Left lung (tissue), 10 donors: Measurements from ENCODE around the gene NDP. TPM values are rescaled to one million over a fixed set of nuclear protein-coding genes. Genes with fewer than 3 reads are reported as not detected.

ENCODE experiments used
- ATAC-seq: fragments of 200-7000 bp; cut with Tn5 transposase; one replicate; pipeline ENCODE4 v1.9.1; 2020; ENCODE audit warnings: moderate library complexity
- DNase-seq, 4 donors: peaks; one replicate each; pipeline ENCODE4 v3.0.0-alpha.2; 2013 to 2020
- H3K27ac ChIP-seq, 2 donors: fragments of 200-600 bp; sonication (generic) in 1 of 2; one replicate each; pipeline versions ENCODE4 v1.5.0 to v1.8.0; 2020 to 2021
- H3K27me3 ChIP-seq, 2 donors: fragments of 200-600 bp; sonication (generic) in 1 of 2; one replicate each; pipeline versions ENCODE4 v1.5.0 to v1.8.0; 2020 to 2021
- H3K36me3 ChIP-seq, 2 donors: fragments of 200-600 bp; sonication (generic) in 1 of 2; one replicate each; pipeline versions ENCODE4 v1.5.0 to v1.8.0; 2020 to 2021
- H3K4me1 ChIP-seq, 2 donors: fragments of 200-600 bp; one replicate each; pipeline ENCODE4 v1.8.0; 2021
- H3K4me3 ChIP-seq, 2 donors: fragments of 200-600 bp; sonication (generic) in 1 of 2; one replicate each; pipeline versions ENCODE4 v1.5.0 to v1.8.0; 2020 to 2021; ENCODE audit warnings: mild to moderate bottlenecking in 1 of 2
- H3K9me3 ChIP-seq, 2 donors: fragments of 200-600 bp; sonication (generic) in 1 of 2; one replicate each; pipeline versions ENCODE4 v1.5.0 to v1.8.0; 2020 to 2021
- intact Hi-C, 2 donors: fragments of 100-400 bp; cut with DNase I; formaldehyde crosslinking; loops; one replicate each; pipeline versions ENCODE4 v1.11.2 to v1.14.2; 2022
- polyA plus RNA-seq, 6 donors: library from polyadenylated mRNA; unstranded; fragments of 120-200 nt; gene quantifications; one replicate each; pipeline ENCODE4 v1.2.1, GENCODE V29; 2013; ENCODE audit not compliant: insufficient read length in 6 of 6
- total RNA-seq, 2 donors: library from RNA; stranded (reverse); fragmentation: NEBNext Ultra II Directional; extraction: Animal tissue kit (Norgen Biotek cat#: 25700); gene quantifications; one replicate each; pipeline ENCODE4 v1.2.1, GENCODE V29; 2021
- TF ChIP-seq, protein P1 (sequence below), 2 donors: fragments of 200-600 bp; sonication (generic) in 1 of 2; IDR thresholded peaks; one replicate each; pipeline versions ENCODE4 v1.5.0 to v1.8.0; 2021; ENCODE audit warnings: antibody characterized with exemption in 2 of 2
- donor health status: DM: no; HTN: yes; CAD: no.
- donor health status: DM: no; HTN: no; CAD: no.

The NDP gene
- total and polyA plus RNA-seq, 8 donors = 0.21 to 0.52 (median 0.35) TPM; not detected in 2

DNA sequence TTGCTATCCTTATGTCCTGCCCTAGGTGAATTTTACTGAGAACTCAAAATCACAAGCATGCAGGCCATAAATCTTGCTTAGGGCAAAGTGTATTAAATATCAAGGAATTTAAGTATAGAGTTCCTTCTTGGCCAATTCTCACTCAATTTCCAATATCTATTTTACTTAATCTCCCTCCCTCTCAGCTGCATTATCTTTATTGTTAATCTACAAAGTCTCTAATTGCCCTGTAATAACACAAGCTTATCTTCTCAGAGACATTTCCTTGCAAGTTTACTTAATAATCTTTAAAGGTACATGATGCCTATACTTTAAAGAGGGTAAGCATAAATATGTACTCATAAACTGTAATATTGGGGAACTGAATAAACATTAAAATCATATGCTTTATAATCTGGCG, 64.0 kb downstream of the NDP start:
- H3K27ac ChIP-seq = no peak overlapping the region

GRCh38 chrX:43899878-43900815, 73.0 kb downstream of the NDP start:
- Histone ChIP-seq H3K9me3 (no peaks in the 10 kb centered on the region), H3K36me3 (no peaks in the 10 kb centered on the region), H3K4me3 (no peak overlapping the region), H3K4me1 (no peaks in the 10 kb centered on the region), H3K27me3 (no peaks in the 10 kb centered on the region), H3K27ac (no peak overlapping the region)
- no peak for DNase-seq
- intact Hi-C loops = no loop called here
- no peak for ATAC-seq
- TF ChIP-seq, protein P1, sequence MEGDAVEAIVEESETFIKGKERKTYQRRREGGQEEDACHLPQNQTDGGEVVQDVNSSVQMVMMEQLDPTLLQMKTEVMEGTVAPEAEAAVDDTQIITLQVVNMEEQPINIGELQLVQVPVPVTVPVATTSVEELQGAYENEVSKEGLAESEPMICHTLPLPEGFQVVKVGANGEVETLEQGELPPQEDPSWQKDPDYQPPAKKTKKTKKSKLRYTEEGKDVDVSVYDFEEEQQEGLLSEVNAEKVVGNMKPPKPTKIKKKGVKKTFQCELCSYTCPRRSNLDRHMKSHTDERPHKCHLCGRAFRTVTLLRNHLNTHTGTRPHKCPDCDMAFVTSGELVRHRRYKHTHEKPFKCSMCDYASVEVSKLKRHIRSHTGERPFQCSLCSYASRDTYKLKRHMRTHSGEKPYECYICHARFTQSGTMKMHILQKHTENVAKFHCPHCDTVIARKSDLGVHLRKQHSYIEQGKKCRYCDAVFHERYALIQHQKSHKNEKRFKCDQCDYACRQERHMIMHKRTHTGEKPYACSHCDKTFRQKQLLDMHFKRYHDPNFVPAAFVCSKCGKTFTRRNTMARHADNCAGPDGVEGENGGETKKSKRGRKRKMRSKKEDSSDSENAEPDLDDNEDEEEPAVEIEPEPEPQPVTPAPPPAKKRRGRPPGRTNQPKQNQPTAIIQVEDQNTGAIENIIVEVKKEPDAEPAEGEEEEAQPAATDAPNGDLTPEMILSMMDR (IDR thresholded peaks at IDR 0.05) = no peak

More for the DNA sequence above, 64.0 kb downstream of the NDP start:
- TF ChIP-seq, protein P1 (IDR thresholded peaks at IDR 0.05) = no peak
- H3K36me3 ChIP-seq = no peaks in the 10 kb centered on the region
- intact Hi-C loops = no loop called here
- no peaks in the 10 kb centered on the region for H3K4me1 ChIP-seq
- ATAC-seq (no peak), DNase-seq (no peak)
- no peaks in the 10 kb centered on the region for H3K9me3 ChIP-seq
- no peak overlapping the region for H3K4me3 ChIP-seq
- peaks cover 0 to 4% of the 10 kb centered on the region in 2 donors for H3K27me3 ChIP-seq

Other genes starting within 250 kb of the NDP start
- gene MAOB, start 90.9 kb downstream of the NDP start, total RNA-seq = 10 to 100 TPM; 19.5 to 20.6 TPM
- gene MAOB, start 90.9 kb downstream of the NDP start, polyA plus RNA-seq = 10 to 100 TPM in 5 of 6 donors, 1 to 10 TPM in 1; 8.8 to 13.3 (median 11.8) TPM